ENCODE results near the gene EPN1.
"Not testable (repeated sequence)": the region's sequence is repeated elsewhere in the genome, so short reads cannot be mapped to it uniquely, and the experiment has no call there.

EPN1 gene

GRCh38 chr19:55720214-55720746, 45.3 kb downstream of the EPN1 start:
- no CpG with 5 or more reads among the region's 5 CpGs for WGBS, 2 donors (ENCODE audit: extremely low coverage in 2 of 2, insufficient read length in 2 of 2, insufficient replicate concordance in 1 of 2)

GRCh38 chr19:55720801-55721200, 45.8 kb downstream of the EPN1 start:
- no peak overlapping the region for H2BK120ac ChIP-seq (ENCODE audit: low read depth, low read length)
- H2AK5ac ChIP-seq (ENCODE audit: low read depth, low read length) = no peak overlapping the region
- no peak overlapping the region for H3K9ac ChIP-seq (ENCODE audit: low read depth, low read length, poor library complexity)
- no peak overlapping the region for H3K4me3 ChIP-seq (ENCODE audit: low read length in 2 of 2)
- no CpG with 5 or more reads among the region's 3 CpGs for WGBS, 2 donors (ENCODE audit: extremely low coverage in 2 of 2, insufficient read length in 2 of 2, insufficient replicate concordance in 1 of 2)
- H2BK12ac ChIP-seq (ENCODE audit: low read length) = no peak overlapping the region
- H3K4ac ChIP-seq (ENCODE audit: low read length) = no peak overlapping the region
- no peak overlapping the region for H3K14ac ChIP-seq (ENCODE audit: low read length)
- H3K79me1 ChIP-seq (ENCODE audit: low read depth, low read length) = no peaks in the 10 kb centered on the region
- H3K18ac ChIP-seq (ENCODE audit: low read length) = no peak overlapping the region
- H2BK15ac ChIP-seq (ENCODE audit: low read length) = no peak overlapping the region
- no peak overlapping the region for H2BK5ac ChIP-seq (ENCODE audit: low read length)
- peaks cover 0 to 14% of the 10 kb centered on the region in 2 donors for H3K9me3 ChIP-seq (replicated peaks in 1 of 2; ENCODE audit: control insufficient read depth in 2 of 2, insufficient read depth in 1 of 2, low read depth in 1 of 2, low read length in 2 of 2)
- no peaks in the 10 kb centered on the region for H3K4me1 ChIP-seq (ENCODE audit: control insufficient read depth in 2 of 2, insufficient read depth in 1 of 2, low read depth in 1 of 2, low read length in 2 of 2)
- H2AFZ ChIP-seq (ENCODE audit: low read length) = no peak overlapping the region
- peaks cover 0 to 14% (median 0%) of the 10 kb centered on the region in 3 experiments for H3K27me3 ChIP-seq (ENCODE audit: control insufficient read depth in 3 of 3, insufficient read depth in 3 of 3, low read depth in 1 of 3, low read length in 3 of 3)
- H3K36me3 ChIP-seq (replicated peaks in 1 of 2; ENCODE audit: control insufficient read depth in 2 of 2, insufficient read depth in 2 of 2, low read length in 2 of 2) = no peaks in the 10 kb centered on the region
- no peak overlapping the region for H3K27ac ChIP-seq (replicated peaks; ENCODE audit: low read length)
- H4K8ac ChIP-seq (ENCODE audit: low read depth, low read length) = no peak overlapping the region
- H3K23ac ChIP-seq (ENCODE audit: low read depth, low read length, poor library complexity) = no peak overlapping the region
- H4K91ac ChIP-seq (ENCODE audit: low read depth, low read length, poor library complexity) = no peak overlapping the region
- no peak overlapping the region for H3K4me2 ChIP-seq (ENCODE audit: insufficient read depth, low read length, poor library complexity, severe bottlenecking)
- no peak for DNase-seq (ENCODE audit: low spot score)

More at GRCh38 chr19:55720214-55720746, 45.3 kb downstream of the EPN1 start:
- no peaks in the 10 kb centered on the region for H3K4me1 ChIP-seq (ENCODE audit: control insufficient read depth in 2 of 2, insufficient read depth in 1 of 2, low read depth in 1 of 2, low read length in 2 of 2)
- no peak for DNase-seq (ENCODE audit: low spot score)
- H3K27ac ChIP-seq (replicated peaks; ENCODE audit: low read length) = no peak overlapping the region
- H3K27me3 ChIP-seq (ENCODE audit: control insufficient read depth in 3 of 3, insufficient read depth in 3 of 3, low read depth in 1 of 3, low read length in 3 of 3) = peaks cover 0 to 10% (median 0%) of the 10 kb centered on the region in 3 experiments
- no peak overlapping the region for H3K18ac ChIP-seq (ENCODE audit: low read length)
- no peak overlapping the region for H3K4ac ChIP-seq (ENCODE audit: low read length)
- H3K4me3 ChIP-seq (ENCODE audit: low read length in 2 of 2) = no peak overlapping the region
- no peak overlapping the region for H4K91ac ChIP-seq (ENCODE audit: low read depth, low read length, poor library complexity)
- no peak overlapping the region for H3K9ac ChIP-seq (ENCODE audit: low read depth, low read length, poor library complexity)
- H2BK12ac ChIP-seq (ENCODE audit: low read length) = no peak overlapping the region
- no peaks in the 10 kb centered on the region for H3K79me1 ChIP-seq (ENCODE audit: low read depth, low read length)
- H3K14ac ChIP-seq (ENCODE audit: low read length) = no peak overlapping the region
- H3K36me3 ChIP-seq (replicated peaks in 1 of 2; ENCODE audit: control insufficient read depth in 2 of 2, insufficient read depth in 2 of 2, low read length in 2 of 2) = no peaks in the 10 kb centered on the region
- H2AK5ac ChIP-seq (ENCODE audit: low read depth, low read length) = no peak overlapping the region
- no peak overlapping the region for H2AFZ ChIP-seq (ENCODE audit: low read length)
- H3K9me3 ChIP-seq (replicated peaks in 1 of 2; ENCODE audit: control insufficient read depth in 2 of 2, insufficient read depth in 1 of 2, low read depth in 1 of 2, low read length in 2 of 2) = peaks cover 0 to 12% of the 10 kb centered on the region in 2 donors
- no peak overlapping the region for H2BK120ac ChIP-seq (ENCODE audit: low read depth, low read length)
- no peak overlapping the region for H3K4me2 ChIP-seq (ENCODE audit: insufficient read depth, low read length, poor library complexity, severe bottlenecking)
- no peak overlapping the region for H4K8ac ChIP-seq (ENCODE audit: low read depth, low read length)
- no peak overlapping the region for H2BK15ac ChIP-seq (ENCODE audit: low read length)
- H2BK5ac ChIP-seq (ENCODE audit: low read length) = no peak overlapping the region
- no peak overlapping the region for H3K23ac ChIP-seq (ENCODE audit: low read depth, low read length, poor library complexity)

GRCh38 chr19:55723491-55723890, 48.5 kb downstream of the EPN1 start:
- H3K4me3 ChIP-seq (ENCODE audit: low read length in 2 of 2) = no peak overlapping the region
- no peak overlapping the region for H4K8ac ChIP-seq (ENCODE audit: low read depth, low read length)
- no peak overlapping the region for H2AK5ac ChIP-seq (ENCODE audit: low read depth, low read length)
- H2AFZ ChIP-seq (ENCODE audit: low read length) = no peak overlapping the region
- H3K4ac ChIP-seq (ENCODE audit: low read length) = no peak overlapping the region
- no peak overlapping the region for H3K4me2 ChIP-seq (ENCODE audit: insufficient read depth, low read length, poor library complexity, severe bottlenecking)
- H2BK5ac ChIP-seq (ENCODE audit: low read length) = no peak overlapping the region
- H3K23ac ChIP-seq (ENCODE audit: low read depth, low read length, poor library complexity) = no peak overlapping the region
- no peak overlapping the region for H3K18ac ChIP-seq (ENCODE audit: low read length)
- H3K79me1 ChIP-seq (ENCODE audit: low read depth, low read length) = no peaks in the 10 kb centered on the region
- H2BK15ac ChIP-seq (ENCODE audit: low read length) = no peak overlapping the region
- H3K27ac ChIP-seq (replicated peaks; ENCODE audit: low read length) = no peak overlapping the region
- no peak overlapping the region for H4K91ac ChIP-seq (ENCODE audit: low read depth, low read length, poor library complexity)
- peaks cover 0 to 9% of the 10 kb centered on the region in 2 donors for H3K9me3 ChIP-seq (replicated peaks in 1 of 2; ENCODE audit: control insufficient read depth in 2 of 2, insufficient read depth in 1 of 2, low read depth in 1 of 2, low read length in 2 of 2)
- no peaks in the 10 kb centered on the region for H3K4me1 ChIP-seq (ENCODE audit: control insufficient read depth in 2 of 2, insufficient read depth in 1 of 2, low read depth in 1 of 2, low read length in 2 of 2)
- H2BK12ac ChIP-seq (ENCODE audit: low read length) = no peak overlapping the region
- DNase-seq (ENCODE audit: low spot score) = no peak
- H3K27me3 ChIP-seq (ENCODE audit: control insufficient read depth in 3 of 3, insufficient read depth in 3 of 3, low read depth in 1 of 3, low read length in 3 of 3) = peaks cover 0 to 11% (median 0%) of the 10 kb centered on the region in 3 experiments
- H3K9ac ChIP-seq (ENCODE audit: low read depth, low read length, poor library complexity) = no peak overlapping the region
- no peaks in the 10 kb centered on the region for H3K36me3 ChIP-seq (replicated peaks in 1 of 2; ENCODE audit: control insufficient read depth in 2 of 2, insufficient read depth in 2 of 2, low read length in 2 of 2)
- no peak overlapping the region for H2BK120ac ChIP-seq (ENCODE audit: low read depth, low read length)
- H3K14ac ChIP-seq (ENCODE audit: low read length) = no peak overlapping the region
- no CpG with 5 or more reads among the region's 8 CpGs for WGBS, 2 donors (ENCODE audit: extremely low coverage in 2 of 2, insufficient read length in 2 of 2, insufficient replicate concordance in 1 of 2)

GRCh38 chr19:55730378-55730777, 55.4 kb downstream of the EPN1 start:
- H3K23ac ChIP-seq (ENCODE audit: low read depth, low read length, poor library complexity); H4K8ac ChIP-seq (ENCODE audit: low read depth, low read length); H3K79me1 ChIP-seq (ENCODE audit: low read depth, low read length); H3K36me3 ChIP-seq (replicated peaks in 1 of 2; ENCODE audit: control insufficient read depth in 2 of 2, insufficient read depth in 2 of 2, low read length in 2 of 2); H3K18ac ChIP-seq (ENCODE audit: low read length); H4K91ac ChIP-seq (ENCODE audit: low read depth, low read length, poor library complexity); H2BK15ac ChIP-seq (ENCODE audit: low read length); DNase-seq (ENCODE audit: low spot score); H3K4ac ChIP-seq (ENCODE audit: low read length); H3K27ac ChIP-seq (replicated peaks; ENCODE audit: low read length); H2AK5ac ChIP-seq (ENCODE audit: low read depth, low read length); H2BK120ac ChIP-seq (ENCODE audit: low read depth, low read length); H3K4me1 ChIP-seq (ENCODE audit: control insufficient read depth in 2 of 2, insufficient read depth in 1 of 2, low read depth in 1 of 2, low read length in 2 of 2); H3K4me2 ChIP-seq (ENCODE audit: insufficient read depth, low read length, poor library complexity, severe bottlenecking); H2AFZ ChIP-seq (ENCODE audit: low read length); H2BK12ac ChIP-seq (ENCODE audit: low read length); H3K14ac ChIP-seq (ENCODE audit: low read length); H2BK5ac ChIP-seq (ENCODE audit: low read length); H3K9ac ChIP-seq (ENCODE audit: low read depth, low read length, poor library complexity): not testable (repeated sequence)
- no CpG with 5 or more reads among the region's 2 CpGs for WGBS, 2 donors (ENCODE audit: extremely low coverage in 2 of 2, insufficient read length in 2 of 2, insufficient replicate concordance in 1 of 2)
- Histone ChIP-seq H3K4me3 (ENCODE audit: low read length in 2 of 2) (peak overlapping the region in 1 of 2 donors; percentile 33), H3K9me3 (replicated peaks in 1 of 2; ENCODE audit: control insufficient read depth in 2 of 2, insufficient read depth in 1 of 2, low read depth in 1 of 2, low read length in 2 of 2) (peaks cover 0 to 15% of the 10 kb centered on the region in 2 donors), H3K27me3 (ENCODE audit: control insufficient read depth in 3 of 3, insufficient read depth in 3 of 3, low read depth in 1 of 3, low read length in 3 of 3) (peaks cover 0 to 12% (median 0%) of the 10 kb centered on the region in 3 experiments)

All from neuronal stem cell (in vitro differentiated cells).